ENCODE data around the gene ADK.

ADK gene

DNA sequence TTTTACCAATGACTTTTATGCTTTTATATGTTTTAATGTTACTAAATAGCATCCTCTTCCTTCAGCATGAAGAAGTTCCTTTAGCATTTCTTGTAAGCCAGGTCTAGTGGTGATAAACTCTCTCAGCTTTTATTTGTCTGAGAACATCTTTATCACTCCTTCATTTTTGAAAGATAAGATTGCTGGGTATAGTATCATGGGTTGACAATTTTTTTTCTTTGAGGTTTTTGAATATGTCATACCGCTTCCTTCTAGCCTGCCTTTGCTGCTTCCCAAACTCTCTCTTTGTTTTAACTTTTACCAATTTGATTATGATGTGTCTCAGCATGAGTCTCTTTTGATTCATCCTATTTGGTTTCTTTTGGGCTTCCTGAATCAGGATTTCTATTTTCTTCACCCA lies 567.2 kb downstream of the ADK start:
- DNase-seq (ENCODE audit: low spot score) (no peak), FAIRE-seq (no peak)

DNA sequence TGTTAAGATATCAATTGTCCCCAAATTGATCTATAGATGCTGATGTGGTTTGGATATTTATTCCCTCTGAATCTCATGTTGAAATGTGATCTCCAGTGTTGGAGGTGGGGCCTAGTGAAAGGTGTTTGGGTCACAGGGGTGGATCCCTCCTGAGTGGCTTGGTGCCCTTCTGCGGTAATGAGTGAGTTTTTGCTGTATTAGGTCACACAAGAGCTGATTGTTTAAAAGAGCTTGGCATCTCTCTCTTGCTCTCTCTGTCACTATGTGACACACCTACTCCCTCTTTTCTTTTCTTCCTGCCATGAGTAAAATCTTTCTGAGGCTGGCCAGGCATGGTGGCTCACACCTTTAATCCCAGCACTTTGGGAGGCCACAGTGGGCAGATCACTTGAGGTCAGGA lies 577.2 kb downstream of the ADK start:
- FAIRE-seq, result no peak
- peak; percentile 59 for DNase-seq (ENCODE audit: low spot score)

DNA sequence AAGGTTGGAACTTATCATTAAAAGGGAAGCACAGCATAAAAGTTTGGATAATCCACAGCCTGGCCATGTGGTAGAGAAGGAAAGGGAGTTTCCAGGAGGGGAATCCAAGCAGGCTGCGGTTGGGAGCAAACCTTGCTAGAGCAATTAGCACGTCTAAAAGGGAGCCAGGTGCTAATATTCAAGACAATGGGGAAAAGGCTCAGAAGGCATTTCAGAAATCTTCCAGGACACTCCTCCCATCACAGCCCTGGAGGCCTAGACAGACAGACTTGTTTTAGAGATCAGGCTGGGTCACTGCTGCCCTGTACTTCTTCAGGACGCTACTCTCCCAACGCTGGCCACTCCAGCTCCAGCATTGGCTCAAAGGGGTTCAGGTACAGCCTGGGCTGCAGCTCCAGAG lies 579.2 kb downstream of the ADK start:
- FAIRE-seq, result no peak
- DNase-seq (ENCODE audit: low spot score), result no peak

DNA sequence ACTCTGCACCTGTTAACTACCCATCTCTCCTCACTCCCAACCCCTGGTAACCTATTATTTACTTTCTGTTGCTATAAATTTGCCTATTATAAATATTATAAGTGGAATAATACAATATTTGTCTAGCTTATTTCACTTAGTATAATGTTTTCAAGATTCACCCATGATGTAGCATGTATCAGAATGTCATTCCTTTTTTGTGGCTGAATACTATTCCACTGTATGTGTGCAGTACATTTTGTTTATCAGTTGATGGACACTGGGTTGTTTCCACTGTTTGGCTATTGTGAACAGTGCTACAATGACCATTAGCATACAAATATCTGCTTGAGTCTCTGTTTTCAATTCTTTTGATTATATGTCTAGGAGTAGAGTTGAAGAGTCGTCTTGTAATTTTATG lies 582.6 kb downstream of the ADK start:
- DNase-seq (ENCODE audit: low spot score) (no peak), FAIRE-seq (no peak)

DNA sequence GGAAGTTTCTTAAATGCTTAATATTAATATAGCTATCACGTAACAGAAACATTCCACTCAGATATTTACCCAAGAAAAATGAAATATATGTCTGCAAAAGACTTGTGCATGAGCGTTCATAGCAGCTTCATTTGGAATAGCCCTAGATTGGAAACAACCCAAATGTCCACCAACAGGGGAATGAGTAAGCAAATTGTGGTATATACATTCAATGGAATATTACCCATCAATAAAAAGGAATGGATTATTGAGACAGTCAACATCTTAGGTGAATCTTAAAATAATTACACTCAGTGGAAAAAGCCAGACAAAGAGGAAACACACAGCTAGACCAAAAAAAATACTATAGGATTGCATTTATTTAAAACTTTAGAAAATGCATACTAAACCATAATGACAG lies 585.0 kb downstream of the ADK start:
- FAIRE-seq (no peak), DNase-seq (ENCODE audit: low spot score) (no peak)

DNA sequence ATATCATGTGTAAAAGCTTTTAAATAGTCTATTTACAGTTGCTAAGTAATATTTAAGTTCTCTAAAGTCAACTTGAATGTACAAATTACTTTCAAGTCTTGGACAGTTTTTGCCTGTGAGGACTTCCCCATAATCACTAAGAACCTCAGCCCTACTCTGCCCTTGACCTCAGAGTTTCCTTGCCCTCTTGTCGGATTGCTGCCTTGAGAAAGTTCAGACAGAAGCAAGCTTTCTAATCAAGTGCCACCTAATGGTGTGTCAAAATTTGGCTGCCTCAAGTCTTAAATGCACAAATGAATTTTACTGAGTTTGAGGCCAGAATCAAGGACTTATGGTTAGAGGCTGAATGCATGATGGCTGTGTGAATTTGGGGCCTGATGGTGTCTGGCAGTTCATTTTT lies 587.0 kb downstream of the ADK start:
- FAIRE-seq, result no peak
- no peak for DNase-seq (ENCODE audit: low spot score)

DNA sequence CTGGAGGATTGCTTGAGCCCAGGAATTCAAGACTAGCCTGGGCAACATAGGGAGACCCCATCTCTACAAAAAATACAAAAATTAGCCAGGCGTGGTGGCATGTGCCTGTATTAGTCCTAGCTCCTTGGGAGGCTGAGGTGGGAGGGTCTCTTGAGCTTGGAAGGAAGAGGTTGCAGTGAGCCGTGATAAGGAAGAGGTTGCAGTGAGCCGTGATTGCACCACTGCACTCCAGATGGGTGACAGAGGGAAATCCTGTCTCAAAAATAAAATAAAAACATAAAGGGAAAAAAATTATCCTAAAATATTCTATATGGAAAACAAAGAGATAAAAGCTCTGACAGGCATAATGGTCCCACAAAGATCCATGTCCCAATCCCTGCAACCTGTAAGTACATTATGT lies 587.5 kb downstream of the ADK start:
- FAIRE-seq (no peak), DNase-seq (ENCODE audit: low spot score) (no peak)

DNA sequence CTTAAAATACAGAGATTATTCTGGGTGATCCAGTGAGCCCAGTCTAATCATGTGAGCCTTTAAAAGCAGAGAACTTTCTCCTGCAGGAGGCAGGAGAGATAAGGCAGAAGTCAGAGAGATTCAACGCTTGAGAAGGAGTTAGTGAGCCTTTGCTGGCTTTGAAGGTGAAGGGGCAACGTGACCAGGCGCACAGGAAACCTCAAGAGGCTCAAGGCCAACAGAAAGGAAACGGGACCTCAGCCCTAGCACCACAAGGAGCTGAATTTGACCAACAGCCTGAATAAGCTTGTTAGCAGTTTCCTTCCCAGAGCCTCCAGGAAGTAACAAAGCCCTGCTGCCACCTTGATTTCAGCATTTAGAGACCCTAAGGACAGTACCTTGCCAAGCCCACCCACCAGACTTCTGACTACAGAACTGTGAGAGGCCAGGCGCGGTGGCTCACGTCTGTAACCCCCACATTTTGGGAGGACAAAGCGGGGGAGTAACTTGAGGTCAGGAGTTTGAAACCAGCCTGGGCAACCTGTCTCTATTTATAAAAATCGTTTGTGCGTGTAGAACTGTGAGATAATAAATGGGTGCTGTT lies 588.1 kb downstream of the ADK start:
- DNase-seq (ENCODE audit: low spot score) (no peak), FAIRE-seq (no peak)

DNA sequence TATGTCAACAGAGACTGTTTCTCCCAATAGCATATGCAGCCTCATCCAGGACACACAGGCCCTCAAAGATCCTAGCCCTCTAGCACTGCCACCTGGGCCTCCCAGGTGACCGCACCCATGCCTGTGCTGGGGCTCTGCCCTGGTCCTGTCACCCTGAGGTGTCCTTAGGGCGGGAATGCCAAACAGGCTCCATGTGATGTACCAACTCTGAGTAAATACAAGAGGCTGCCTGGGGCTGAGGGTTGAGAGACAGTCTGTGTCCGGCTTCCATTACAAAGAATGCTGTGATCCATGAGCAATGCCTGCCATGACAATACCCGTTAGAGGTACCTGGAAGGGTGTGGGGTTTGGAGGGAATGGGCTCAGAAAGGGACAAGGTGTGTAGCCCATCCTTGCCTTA lies 592.4 kb downstream of the ADK start:
- FAIRE-seq (no peak), DNase-seq (ENCODE audit: low spot score) (no peak)

DNA sequence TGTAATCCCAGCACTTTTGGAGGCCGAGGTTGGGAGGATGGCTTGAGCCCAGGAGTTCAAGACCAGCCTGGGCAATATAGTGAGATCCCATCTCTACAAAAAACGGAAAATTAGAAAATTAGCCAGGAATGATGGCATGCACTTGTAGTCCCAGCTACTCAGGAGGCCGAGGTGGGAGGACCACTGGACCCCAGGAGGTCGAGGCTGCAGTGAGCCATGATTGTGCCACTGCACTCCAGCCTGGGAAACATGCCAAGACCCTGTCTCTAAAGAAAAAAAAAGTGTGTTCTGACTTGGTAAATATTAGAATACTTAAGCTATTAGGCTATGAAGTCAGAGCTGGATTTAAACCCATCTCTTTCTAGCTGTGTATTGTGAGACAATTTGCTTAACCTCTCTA lies 594.4 kb downstream of the ADK start:
- FAIRE-seq, result no peak

DNA sequence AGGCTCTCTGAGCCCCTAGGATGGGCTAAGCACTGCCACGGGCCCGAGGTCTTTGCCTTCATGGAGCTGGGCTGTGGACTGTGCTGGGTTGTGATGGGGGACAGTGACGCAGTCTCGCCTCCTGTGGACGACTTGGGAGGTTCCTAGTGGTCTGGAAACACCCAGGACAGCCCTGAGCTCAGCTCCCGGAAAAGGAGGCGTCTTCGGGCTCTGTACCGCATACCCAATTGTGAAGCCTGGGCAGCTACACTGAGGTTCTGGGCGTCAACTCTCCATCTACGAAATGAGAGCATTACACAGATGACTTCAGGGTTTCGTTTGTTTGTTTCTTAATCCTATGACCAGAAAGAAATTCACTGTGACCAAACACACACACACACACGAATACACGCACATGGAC lies 595.8 kb downstream of the ADK start:
- no peak for FAIRE-seq

More for the DNA sequence above, 594.4 kb downstream of the ADK start:
- DNase-seq (ENCODE audit: low spot score), result no peak

DNA sequence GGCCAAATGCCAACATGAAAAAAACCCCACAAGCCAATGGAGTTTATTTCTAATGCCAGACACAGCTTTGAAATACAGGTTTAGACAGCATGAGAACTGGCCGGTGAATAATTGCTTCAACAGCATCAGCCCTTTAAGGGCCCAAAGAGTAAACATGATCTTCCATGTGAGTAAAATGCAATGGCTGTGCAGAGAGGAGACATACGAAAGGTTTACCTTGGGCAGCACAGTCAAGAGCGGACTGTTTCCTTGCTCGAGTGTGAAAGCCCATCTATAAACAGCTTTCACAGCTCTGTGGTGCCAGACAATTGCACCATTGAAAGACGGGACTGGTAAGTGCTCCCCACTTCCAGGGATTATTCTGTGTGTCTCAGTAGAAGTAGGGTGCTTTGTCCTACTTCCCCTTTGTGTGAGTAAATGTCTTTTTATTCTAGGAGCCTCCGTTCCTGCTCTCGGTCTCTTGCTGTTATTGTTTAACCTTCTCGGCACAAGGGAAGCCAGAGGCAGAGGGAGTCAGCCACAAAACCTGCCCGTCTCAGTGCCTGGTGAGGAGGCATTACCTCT lies 597.5 kb downstream of the ADK start:
- no peak for FAIRE-seq
- DNase-seq (ENCODE audit: low spot score), result no peak

More for the DNA sequence above, 595.8 kb downstream of the ADK start:
- no peak for DNase-seq (ENCODE audit: low spot score)

DNA sequence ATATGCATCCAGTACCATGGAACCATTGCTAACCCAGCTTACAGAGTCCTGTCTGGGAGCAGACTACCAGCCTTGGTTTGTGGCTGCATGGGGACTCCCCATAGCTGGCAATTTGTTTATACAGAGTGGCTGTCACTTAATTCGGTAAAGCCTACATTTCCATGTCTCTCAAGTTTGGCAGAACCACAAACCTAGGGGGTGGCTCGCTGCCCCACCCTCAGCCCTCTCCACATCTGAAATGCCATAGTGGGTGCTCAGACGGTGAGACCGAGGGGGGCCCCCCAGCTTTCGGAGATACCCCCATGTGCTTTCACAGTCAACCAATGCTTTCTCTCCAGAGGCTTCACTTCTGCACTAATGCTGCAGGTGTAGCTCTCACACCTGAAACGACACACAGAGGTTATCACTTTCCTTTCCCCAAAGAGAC lies 599.8 kb downstream of the ADK start:
- DNase-seq (ENCODE audit: low spot score) (no peak), FAIRE-seq (no peak)

DNA sequence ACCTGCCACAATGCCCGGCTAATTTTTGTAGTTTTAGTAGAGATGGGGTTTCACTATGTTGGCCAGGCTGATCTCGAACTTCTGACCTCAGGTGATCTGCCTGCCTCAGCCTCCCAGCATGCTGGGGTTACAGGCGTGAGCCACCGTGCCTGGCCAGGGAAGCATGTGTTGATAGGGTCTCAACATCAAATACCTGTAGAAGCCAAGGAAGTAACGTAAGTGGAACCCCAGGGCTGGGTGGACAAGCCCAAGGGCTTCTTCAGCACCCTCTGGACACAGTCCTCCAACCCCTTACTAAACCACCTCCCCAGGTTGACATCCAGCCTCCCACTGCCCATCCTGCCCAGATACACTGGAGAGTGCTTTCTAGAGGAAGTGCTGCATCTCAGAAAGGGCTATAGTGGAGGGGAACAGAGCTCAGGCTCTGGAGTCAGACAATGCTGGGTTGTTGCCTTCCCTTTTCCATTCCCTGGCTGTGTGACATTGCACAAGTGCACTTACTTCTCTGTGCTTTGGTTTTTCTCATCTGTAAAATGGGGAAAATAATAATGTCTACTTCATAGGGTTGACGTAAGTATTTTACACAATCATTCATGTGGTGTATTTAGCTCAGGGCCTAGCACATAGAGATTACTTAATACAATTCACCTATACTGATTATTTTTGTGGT lies 601.5 kb downstream of the ADK start:
- FAIRE-seq (no peak), DNase-seq (ENCODE audit: low spot score) (no peak)

DNA sequence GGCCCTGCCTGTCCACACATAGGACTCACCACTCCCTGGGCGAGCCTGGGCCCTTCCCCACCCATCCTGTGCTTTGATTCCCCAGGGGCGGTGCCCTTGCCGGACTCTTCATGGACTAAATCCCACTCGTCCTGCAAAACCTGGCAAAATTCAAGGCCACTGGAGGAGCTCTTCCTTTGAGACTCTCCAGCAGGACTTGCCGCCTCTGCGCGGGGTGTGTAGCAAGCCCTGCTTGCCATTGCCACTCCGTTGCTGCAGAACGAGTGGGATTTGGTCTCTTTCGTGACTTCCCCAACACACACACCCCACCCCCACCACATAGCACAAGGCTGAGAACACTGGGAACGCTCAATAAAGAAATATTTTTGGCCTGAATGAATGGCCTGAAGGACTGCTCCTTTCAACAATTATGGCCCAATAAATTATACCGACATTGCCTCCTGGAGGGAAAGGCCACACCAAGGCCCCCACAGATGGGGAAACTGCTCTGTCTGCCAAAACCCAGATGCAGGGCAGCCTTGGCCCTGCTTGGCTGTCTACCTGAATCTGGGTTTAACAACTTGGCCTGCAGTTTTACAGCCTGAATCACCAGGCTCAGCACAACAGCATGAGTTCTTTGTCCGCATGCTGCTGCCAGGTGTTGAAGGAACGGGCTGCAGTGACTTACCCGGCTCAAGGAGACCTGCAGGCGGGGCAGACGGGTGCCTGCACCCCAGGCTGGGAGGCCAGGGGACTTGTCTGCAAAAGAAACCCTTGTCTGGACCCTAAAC lies 602.6 kb downstream of the ADK start:
- no peak for DNase-seq (ENCODE audit: low spot score)
- FAIRE-seq, result no peak

DNA sequence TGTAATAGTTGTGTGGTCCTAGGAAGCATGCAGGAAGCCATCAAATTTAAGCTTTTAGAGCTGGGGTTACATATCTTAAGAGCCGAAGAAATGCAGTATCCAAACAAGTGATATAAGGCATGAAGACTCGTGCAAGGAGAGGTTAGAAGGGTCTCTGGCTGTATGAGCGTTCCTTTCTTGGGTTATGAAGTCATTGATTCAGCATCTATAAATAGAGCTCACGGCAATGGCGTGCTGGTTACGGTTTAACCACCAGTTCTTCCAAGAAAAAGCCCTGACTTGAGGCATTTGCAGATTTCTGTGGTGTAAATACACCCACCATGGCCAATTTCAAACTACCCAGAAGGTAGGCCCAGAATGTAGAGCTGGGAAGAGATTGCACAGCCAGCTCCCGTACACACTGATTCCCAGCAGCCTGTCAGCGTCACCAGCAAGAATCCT lies 603.4 kb downstream of the ADK start:
- DNase-seq (ENCODE audit: low spot score) (no peak), FAIRE-seq (no peak)

DNA sequence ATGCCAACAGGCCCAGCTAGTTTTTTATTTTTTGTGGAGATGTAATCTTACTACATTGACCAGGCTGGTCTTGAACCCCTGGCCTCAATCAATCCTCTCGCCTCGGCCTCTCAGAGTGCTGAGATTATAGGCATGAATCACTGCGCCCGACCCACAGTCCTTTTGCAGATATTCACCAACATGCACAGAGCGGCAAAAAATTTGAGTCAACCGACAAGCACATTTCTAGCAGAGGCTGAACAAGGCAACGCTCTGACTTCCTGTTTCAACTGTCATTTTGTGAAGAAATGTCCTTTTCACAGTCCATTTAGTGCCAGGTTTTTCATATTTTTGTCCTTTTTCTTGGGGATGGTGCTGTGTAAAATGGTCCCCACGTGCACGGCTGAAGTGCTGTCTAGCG lies 604.3 kb downstream of the ADK start:
- DNase-seq (ENCODE audit: low spot score) (no peak), FAIRE-seq (no peak)
